HG03442 (cell line): Measurements from ENCODE around the gene RPP40.
"Not testable (repeated sequence)": the region's sequence is repeated elsewhere in the genome, so short reads cannot be mapped to it uniquely, and the experiment has no call there.

Experiments used
- ATAC-seq: cut with Tn5 transposase; IDR thresholded peaks from one replicate; pipeline ENCODE4 v1.9.1; 2021; ENCODE audit warnings: mild to moderate bottlenecking, moderate library complexity; ENCODE audit not compliant: unreplicated experiment

Gene RPP40, protein sequence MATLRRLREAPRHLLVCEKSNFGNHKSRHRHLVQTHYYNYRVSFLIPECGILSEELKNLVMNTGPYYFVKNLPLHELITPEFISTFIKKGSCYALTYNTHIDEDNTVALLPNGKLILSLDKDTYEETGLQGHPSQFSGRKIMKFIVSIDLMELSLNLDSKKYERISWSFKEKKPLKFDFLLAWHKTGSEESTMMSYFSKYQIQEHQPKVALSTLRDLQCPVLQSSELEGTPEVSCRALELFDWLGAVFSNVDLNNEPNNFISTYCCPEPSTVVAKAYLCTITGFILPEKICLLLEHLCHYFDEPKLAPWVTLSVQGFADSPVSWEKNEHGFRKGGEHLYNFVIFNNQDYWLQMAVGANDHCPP

GRCh38 chr6:5003604-5004372 lies at the start of gene RPP40:
Gene RPP40, minus strand, starts transcription at chr6:5004037. Its CDS starts 35 bp downstream, at chr6:5004002.
- ATAC-seq, result peak; percentile 93

DNA sequence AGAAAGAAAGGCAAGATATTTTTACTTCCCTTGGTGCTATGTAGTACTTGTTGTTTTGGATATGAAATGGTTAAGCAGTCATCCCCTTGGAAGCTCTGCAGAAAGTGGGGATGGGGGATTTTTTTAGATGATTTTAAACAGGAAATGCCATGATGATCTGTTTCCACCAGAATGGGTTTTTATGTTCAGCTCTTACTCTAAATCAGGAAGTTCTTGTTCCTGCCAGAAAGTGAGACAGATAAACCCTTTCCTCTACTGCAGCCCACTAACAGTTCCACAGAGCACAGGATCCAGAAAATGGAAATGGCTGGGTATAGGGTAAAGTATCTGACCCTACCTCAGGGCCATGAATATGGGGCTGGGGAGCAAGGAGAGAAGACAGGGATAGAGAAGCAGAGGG lies 49.2 kb upstream of the RPP40 start:
- ATAC-seq, result no peak

- ATAC-seq, result no peak
Measured at GRCh38 chr6:5051394-5051793, 47.6 kb upstream of the RPP40 start.

- ATAC-seq, result no peak
Measured at GRCh38 chr6:5050009-5050408, 46.2 kb upstream of the RPP40 start.

DNA sequence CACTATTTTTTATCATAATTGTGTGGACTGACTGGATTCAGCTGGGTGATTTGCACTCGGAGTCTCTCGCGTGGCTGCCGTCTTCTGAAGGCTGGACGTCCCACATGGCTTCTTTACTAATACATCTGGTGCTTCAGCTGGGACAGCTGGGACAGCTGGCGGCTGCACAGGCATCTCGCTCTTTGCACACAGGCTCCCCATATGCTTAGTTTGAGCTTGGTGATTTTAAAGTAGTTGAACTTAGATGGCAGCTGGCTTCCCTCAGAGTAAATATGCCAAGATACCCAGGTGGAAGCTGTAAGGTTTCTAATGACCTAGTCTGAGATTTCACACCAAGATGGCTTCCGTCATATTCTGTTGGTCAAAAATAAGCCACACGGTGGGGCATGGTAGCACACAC lies 42.6 kb upstream of the RPP40 start:
- no peak for ATAC-seq

- ATAC-seq, result no peak
Measured at GRCh38 chr6:5045416-5045815, 41.6 kb upstream of the RPP40 start.

DNA sequence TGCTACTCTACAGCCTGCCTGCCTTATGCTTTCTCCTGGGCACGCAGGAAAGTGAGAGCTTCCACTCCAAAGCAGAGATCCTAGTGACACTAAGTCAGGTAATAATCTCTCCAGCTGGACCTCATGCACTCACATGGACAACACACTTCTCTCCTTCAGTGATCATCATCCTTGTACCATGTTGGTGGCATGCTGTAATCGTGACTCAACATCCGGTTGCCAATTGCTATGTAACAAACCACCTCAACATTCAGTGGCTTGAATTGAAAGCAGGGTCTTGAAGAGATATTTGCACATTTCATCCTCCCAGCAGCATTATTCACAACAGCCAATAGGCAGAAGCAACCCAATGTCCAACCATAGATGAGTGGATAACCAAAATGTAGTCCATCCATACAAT lies 41.0 kb upstream of the RPP40 start:
- ATAC-seq, result no peak

DNA sequence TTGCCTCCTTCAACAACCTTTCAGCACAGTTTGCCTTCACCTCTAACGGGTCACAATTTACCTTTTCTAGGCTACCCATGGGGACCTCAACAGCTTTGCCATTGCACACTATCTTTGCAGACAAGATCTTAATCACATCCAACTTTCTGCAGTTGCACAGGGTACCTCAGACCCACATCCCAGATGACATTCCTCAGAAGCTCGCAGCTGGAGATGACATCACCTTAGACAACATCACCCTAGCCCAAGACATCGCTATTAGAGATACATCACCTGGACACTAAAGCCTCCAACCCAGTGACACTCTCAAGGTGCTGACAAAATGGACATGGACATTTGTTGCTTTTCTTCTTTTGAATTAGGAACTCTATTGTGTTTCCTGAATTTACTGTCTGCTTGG lies 38.6 kb upstream of the RPP40 start:
- ATAC-seq, result no peak

DNA sequence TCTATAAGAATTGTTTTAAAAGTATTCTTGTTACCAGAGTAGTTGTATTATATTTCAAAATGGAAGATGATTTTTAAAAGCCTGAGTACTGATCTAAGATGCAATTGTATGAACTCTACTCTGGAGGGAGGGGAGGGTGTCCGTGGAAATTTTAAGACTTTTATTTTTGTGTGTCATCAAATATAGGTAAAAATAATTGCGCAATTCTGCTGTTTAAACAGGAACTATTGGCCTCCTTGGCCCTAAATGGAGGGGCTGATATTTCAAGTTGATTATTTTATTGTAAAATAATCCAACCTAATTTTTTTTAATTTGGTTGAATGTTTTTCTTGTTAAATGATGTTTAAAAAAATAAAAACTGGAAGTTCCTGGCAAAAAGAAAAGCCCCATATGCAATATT lies 38.1 kb upstream of the RPP40 start:
- no peak for ATAC-seq

DNA sequence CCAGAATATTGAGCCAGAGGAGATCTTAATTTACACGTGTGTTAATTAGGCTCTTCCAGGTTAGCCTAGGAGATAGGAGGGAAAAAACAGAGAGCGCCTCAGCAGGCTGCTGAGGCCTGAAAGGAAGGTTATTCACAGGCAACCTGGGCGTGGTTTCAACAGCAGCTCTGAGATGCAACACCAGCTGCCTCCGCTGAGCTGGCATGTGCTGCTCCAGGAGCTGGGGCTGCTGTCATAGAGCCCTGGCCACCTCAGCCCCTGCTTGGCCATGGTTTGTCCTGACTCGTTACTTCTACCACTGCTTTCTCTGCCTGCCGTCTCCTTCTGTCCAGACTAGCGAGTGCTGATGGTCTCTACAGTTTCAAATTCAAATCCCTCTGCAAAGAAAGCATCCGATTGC lies 32.4 kb upstream of the RPP40 start:
- ATAC-seq, result no peak

- ATAC-seq, result no peak
Measured at GRCh38 chr6:5034736-5035135, 30.9 kb upstream of the RPP40 start.

DNA sequence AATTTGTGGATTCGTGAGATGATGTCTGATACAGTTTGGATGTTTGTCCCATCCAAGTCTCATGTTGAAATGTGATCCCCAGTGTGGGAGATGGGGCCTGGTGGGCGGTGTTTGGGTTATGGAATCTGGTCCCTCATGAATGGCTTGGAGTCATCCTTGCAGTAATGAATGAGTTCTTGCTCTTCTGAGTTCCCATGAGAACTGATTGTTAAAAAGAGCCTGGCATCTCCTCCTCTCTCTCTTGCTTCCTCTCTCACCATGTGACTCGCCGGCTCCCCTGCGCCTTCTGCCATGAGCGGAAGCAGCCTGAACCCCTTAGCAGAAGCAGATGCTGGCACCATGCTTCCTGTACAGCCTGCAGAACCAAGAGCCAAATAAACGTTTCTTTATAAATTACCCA lies 30.5 kb upstream of the RPP40 start:
- ATAC-seq, result no peak

DNA sequence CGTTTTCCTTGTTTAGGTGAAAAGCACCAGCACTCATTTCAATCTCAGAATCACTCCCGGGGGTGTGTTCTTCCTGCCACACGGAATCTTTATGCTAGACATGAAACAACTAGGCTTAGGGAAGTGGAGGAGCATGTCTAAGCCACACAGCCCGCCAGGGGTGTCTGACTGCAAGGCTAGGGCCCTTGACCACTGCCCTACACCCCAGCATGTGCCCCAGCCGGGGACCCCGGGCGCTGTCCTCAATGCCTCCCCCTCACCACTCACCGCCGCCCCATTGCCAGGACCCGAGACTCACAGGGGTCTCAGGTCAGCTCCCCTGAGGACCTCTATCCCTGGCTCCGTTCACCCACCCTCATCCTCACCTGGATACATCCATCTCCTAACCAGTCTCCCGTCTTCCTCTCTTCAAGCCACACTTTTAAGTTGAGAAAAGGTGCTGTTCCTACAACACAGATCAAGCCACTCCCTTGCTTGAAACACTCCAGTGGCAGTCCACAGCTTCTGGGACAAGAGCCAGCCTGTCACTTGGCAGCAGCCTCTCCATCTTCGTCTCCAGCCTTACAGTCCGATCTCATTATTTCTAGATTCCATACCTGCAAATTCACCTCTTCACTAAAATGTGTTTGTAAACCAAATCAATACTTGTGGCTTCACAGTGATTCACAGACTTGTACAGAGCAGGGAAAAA lies 29.5 kb upstream of the RPP40 start:
- ATAC-seq, result not testable (repeated sequence)

DNA sequence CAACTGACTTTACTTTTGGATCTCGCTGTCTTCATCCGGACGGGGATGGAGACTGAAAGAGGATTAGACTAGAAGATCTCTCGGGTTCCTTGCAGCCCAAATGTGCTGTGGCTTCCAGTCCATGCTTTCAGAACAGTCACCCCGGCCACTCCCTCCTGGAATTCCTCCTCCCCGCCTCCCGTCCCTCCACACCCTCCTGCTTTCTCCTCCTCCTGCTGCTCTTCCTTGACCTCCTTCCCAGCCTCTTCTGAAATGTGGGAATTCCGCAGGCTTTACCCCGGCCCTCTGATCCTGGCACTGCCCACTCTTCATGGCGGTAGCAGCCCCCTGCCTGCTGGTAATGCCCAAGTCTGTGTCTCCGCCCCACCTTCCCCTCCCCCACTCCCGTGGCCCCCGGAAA lies 28.9 kb upstream of the RPP40 start:
- ATAC-seq, result not testable (repeated sequence)

DNA sequence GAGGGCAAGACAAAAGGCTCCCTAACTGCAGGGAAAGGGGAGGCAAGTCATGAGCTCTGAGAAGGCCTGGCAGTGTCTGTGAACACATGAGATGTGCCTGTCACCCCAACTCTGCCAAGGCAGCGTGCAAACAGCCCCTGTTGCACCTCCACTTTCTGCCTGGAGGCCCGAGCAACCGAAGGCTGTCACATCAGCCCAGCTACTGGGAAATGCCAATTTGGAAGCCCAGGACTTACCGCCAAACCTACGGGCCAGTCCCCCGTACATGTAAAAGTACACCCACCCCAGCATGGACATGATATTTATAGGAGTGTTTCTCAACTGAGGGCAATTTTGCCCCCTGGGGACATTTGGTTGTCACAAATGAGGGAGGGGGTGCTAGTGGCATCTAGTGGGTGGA lies 27.3 kb upstream of the RPP40 start:
- ATAC-seq, result no peak

GRCh38 chr6:5030596-5031136 lies 26.8 kb upstream of the RPP40 start:
- peak; percentile 91 for ATAC-seq

- no peak for ATAC-seq
Measured at GRCh38 chr6:5029609-5030008, 25.8 kb upstream of the RPP40 start.

GRCh38 chr6:5028921-5029320 lies 25.1 kb upstream of the RPP40 start:
- no peak for ATAC-seq

- no peak for ATAC-seq
Measured at GRCh38 chr6:5028301-5028700, 24.5 kb upstream of the RPP40 start.

- ATAC-seq, result no peak
Measured at GRCh38 chr6:5025911-5026819, 22.3 kb upstream of the RPP40 start.
